Spleen (tissue), 11 donors: ENCODE measurements around the gene CENPB. TPM values are rescaled to one million over a fixed set of nuclear protein-coding genes. Genes with fewer than 3 reads are reported as not detected.

Experiments used
- DNase-seq: peaks from one replicate; pipeline ENCODE4 v3.0.0-alpha.2; 2020
- H3K27ac ChIP-seq, 8 donors: fragments of 200-600 bp; sonication (generic) in 7 of 8; 1 replicate in 4 of 8; 2 replicates in 4 of 8; pipeline versions ENCODE4 v1.5.0 to v1.8.0; 2016 to 2021; ENCODE audit warnings: inconsistent platforms in 4 of 8, mild to moderate bottlenecking in 4 of 8, moderate library complexity in 1 of 8
- H3K27me3 ChIP-seq, 7 donors: fragments of 200-600 bp; sonication (generic) in 6 of 7; replicated peaks in 1 of 7; 1 replicate in 4 of 7; 2 replicates in 3 of 7; pipeline versions ENCODE4 v1.5.0 to v1.8.0; 2016 to 2021; ENCODE audit warnings: inconsistent platforms in 3 of 7, mild to moderate bottlenecking in 1 of 7
- H3K36me3 ChIP-seq, 6 donors: fragments of 200-600 bp; sonication (generic) in 5 of 6; 1 replicate in 4 of 6; 2 replicates in 2 of 6; pipeline versions ENCODE4 v1.5.0 to v1.8.0; 2016 to 2021; ENCODE audit warnings: inconsistent platforms in 2 of 6
- H3K4me1 ChIP-seq, 6 donors: fragments of 200-600 bp; sonication (generic) in 5 of 6; 1 replicate in 3 of 6; 2 replicates in 3 of 6; pipeline versions ENCODE4 v1.5.0 to v1.8.0; 2016 to 2021; ENCODE audit warnings: inconsistent platforms in 3 of 6
- H3K4me3 ChIP-seq, 8 donors: fragments of 200-600 bp; sonication (generic) in 7 of 8; 1 replicate in 4 of 8; 2 replicates in 4 of 8; pipeline versions ENCODE4 v1.5.0 to v1.8.0; 2016 to 2021; ENCODE audit warnings: inconsistent platforms in 4 of 8, mild to moderate bottlenecking in 4 of 8, moderate library complexity in 2 of 8
- H3K9me3 ChIP-seq, 8 donors: fragments of 200-600 bp; sonication (generic) in 7 of 8; 1 replicate in 4 of 8; 2 replicates in 4 of 8; pipeline versions ENCODE4 v1.5.0 to v1.8.0; 2016 to 2021; ENCODE audit warnings: inconsistent platforms in 4 of 8
- CTCF ChIP-seq, 11 experiments: fragments of 200-600 bp in 7 of 11; fragments of 450-650 bp in 4 of 11; sonication (generic) in 4 of 11; IDR thresholded peaks in 8 of 11; conservative IDR thresholded peaks in 3 of 11; 1 replicate in 7 of 11; 2 replicates in 4 of 11; pipeline versions ENCODE4 v1.4.0 to v1.8.0; 2016 to 2021; ENCODE audit warnings: antibody characterized with exemption in 11 of 11, inconsistent platforms in 4 of 11, mild to moderate bottlenecking in 1 of 11
- POLR2A ChIP-seq, 3 donors: fragments of 450-650 bp; IDR thresholded peaks; one replicate each; pipeline ENCODE4 v1.5.1; 2017; ENCODE audit warnings: antibody characterized with exemption in 3 of 3, mild to moderate bottlenecking in 1 of 3
- POLR2AphosphoS5 ChIP-seq, 3 donors: sonication (generic); formaldehyde crosslinking; IDR thresholded peaks; one replicate each; pipeline ENCODE4 v1.5.1; 2017; ENCODE audit warnings: antibody characterized with exemption in 3 of 3
- WGBS, 5 donors: extraction: QIAGEN DNeasy Blood & Tissue Kit in 3 of 5; methylation state at CpG; one replicate each; pipeline versions ENCODE4 v1.1.5 to v1.1.7; 2013 to 2018; 5-methylcytosine and 5-hydroxymethylcytosine counted together
- intact Hi-C: fragments of 100-400 bp; cut with DNase I; formaldehyde crosslinking; loops from one replicate; pipeline ENCODE4 v1.15.0; 2023; ENCODE audit warnings: low total_unique reads
- polyA plus RNA-seq, 3 donors: library from polyadenylated mRNA; stranded (reverse); fragments of 200-250 nt; gene quantifications; one replicate each; pipeline ENCODE4 v1.2.1, GENCODE V29; 2013
- total RNA-seq, 7 donors: library from RNA; depleted of rRNA in 3 of 7; stranded (reverse); fragments of >200 nt in 3 of 7; fragmentation: NEBNext Ultra II Directional in 4 of 7; extraction: Animal tissue kit (Norgen Biotek cat#: 25700) in 4 of 7; gene quantifications; one replicate each; pipeline versions ENCODE4 v1.1.0 to v1.2.1, GENCODE V29; 2016 to 2021
- donor health status: healthy with polysubstance abuse.
- donor health status: DM: no; HTN: no; CAD: no; lungs with moderate emphysema.
- donor health status: DM: no; HTN: no; CAD: no.
- donor health status: Bipolar disorder and iron deficiency.
- donor health status: healthy.
- donor health status: DM: no; HTN: no; CAD: no.
- donor health status: DM: yes; HTN: yes; CAD: no.

CENPB gene
- total and polyA plus RNA-seq, 10 donors, result 24.8 to 84.7 (median 55.6) TPM

- H3K4me1 ChIP-seq, result peaks cover 30 to 81% (median 61%) of the 10 kb centered on the region in 6 donors
- H3K36me3 ChIP-seq, result peaks cover 0 to 24% (median 0%) of the 10 kb centered on the region in 6 donors
- no peaks in the 10 kb centered on the region for H3K9me3 ChIP-seq
- 40 to 56% (median 51%) methylated on average over 49 to 79 of the region's 79 CpGs for WGBS, 5 donors
- no peaks in the 10 kb centered on the region for H3K27me3 ChIP-seq
- H3K27ac ChIP-seq, result peak overlapping the region; percentile 69 to 89 (median 84)
- TF ChIP-seq POLR2AphosphoS5 (IDR thresholded peaks at IDR 0.05) (peak in 2 of 3 donors; percentile 49 to 66), CTCF (IDR thresholded peaks at IDR 0.05 in 8 of 11, conservative IDR thresholded peaks at IDR 0.05 in 3 of 11) (no peak), POLR2A (IDR thresholded peaks at IDR 0.05) (no peak)
- intact Hi-C loops, result loop anchor here (2.0 kb wide), 1 partner anchor 33 kb away; no protein-coding TSS in a partner anchor
- peak overlapping the region; percentile 41 to 83 (median 50) for H3K4me3 ChIP-seq
- DNase-seq, result peak; percentile 89
Observed at GRCh38 chr20:3785240-3786125, 1.1 kb downstream of the CENPB start.

DNA sequence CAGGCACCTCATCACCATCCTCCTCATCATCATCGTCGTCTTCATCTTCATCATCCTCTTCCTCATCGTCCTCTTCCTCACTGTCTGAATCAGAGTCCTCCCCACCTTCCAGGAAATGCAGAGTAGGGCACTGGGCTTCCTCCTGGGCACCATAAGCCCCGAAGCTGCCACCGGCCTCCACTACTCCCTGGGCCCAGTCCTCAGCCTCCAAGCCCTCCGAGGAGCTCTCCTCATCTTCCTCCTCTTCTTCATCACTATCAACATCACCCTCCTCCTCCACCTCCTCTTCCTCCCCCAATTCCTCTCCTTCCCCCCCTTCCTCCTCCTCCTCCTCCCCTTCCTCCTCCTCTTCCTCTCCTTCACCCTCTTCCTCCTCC is 1.7 kb downstream of the CENPB start:
- Histone ChIP-seq H3K27me3 (no peaks in the 10 kb centered on the region), H3K27ac (peak overlapping the region in 5 of 8 donors; percentile 84 to 89 (median 86)), H3K36me3 (peaks cover 0 to 24% (median 0%) of the 10 kb centered on the region in 6 donors), H3K9me3 (no peaks in the 10 kb centered on the region), H3K4me3 (peak overlapping the region in 5 of 8 donors; percentile 45 to 83 (median 50)), H3K4me1 (peaks cover 30 to 83% (median 61%) of the 10 kb centered on the region in 6 donors)
- DNase-seq, result peak; percentile 70
- WGBS, 5 donors, result 59 to 84% (median 69%) methylated on average over 6 of the region's 6 CpGs
- TF ChIP-seq CTCF (IDR thresholded peaks at IDR 0.05 in 8 of 11, conservative IDR thresholded peaks at IDR 0.05 in 3 of 11) (no peak), POLR2A (IDR thresholded peaks at IDR 0.05) (no peak), POLR2AphosphoS5 (IDR thresholded peaks at IDR 0.05) (no peak)
- intact Hi-C loops, result no loop called here

DNA sequence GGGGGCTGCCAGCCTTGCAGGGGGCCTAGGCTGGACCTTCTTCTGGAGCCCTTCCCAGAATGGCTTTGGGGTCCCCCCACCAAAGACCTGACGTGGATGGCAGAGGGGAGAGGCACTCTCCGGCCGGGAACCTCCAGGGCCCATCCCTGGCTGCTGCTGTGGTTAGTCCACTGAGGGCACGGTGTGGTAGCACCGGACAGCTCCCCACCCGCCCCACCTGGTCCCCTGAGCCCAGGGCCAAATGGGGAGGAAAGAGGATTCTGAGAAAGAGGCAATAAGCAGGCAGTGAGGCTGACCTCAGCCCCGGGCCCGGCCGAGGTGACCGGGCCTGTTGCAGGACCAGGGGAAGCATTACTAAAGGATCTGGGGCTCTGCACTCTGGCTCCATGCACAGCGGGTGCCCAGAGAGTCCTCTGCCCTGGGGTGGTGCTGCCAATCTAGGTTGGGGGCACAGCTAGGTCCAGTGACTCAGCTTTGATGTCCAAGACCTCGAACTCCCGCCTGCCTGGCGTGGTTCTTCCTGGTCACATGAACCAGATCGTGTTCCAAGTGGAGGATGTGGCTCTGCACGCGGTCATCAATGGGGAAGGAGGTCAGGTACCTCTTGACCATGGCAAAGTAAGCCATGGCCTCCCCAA is 2.2 kb downstream of the CENPB start:
- peaks cover 30 to 83% (median 61%) of the 10 kb centered on the region in 6 donors for H3K4me1 ChIP-seq
- intact Hi-C loops, result no loop called here
- WGBS, 5 donors, result 47 to 87% (median 73%) methylated on average over 9 to 17 of the region's 17 CpGs
- peak overlapping the region in 3 of 8 donors; percentile 50 to 83 (median 66) for H3K4me3 ChIP-seq
- H3K27ac ChIP-seq, result peak overlapping the region in 5 of 8 donors; percentile 19 to 89 (median 85)
- TF ChIP-seq POLR2AphosphoS5 (IDR thresholded peaks at IDR 0.05), result peak in 2 of 3 donors; percentile 12 to 33
- no peak for TF ChIP-seq POLR2A (IDR thresholded peaks at IDR 0.05)
- peak; percentile 79 for DNase-seq
- H3K27me3 ChIP-seq, result no peaks in the 10 kb centered on the region
- no peaks in the 10 kb centered on the region for H3K9me3 ChIP-seq
- peaks cover 0 to 24% (median 0%) of the 10 kb centered on the region in 6 donors for H3K36me3 ChIP-seq

GRCh38 chr20:3783511-3784195 is 2.9 kb downstream of the CENPB start:
- peaks cover 0 to 24% (median 0%) of the 10 kb centered on the region in 6 donors for H3K36me3 ChIP-seq
- H3K27ac ChIP-seq, result peak overlapping the region in 5 of 8 donors; percentile 6 to 89 (median 84)
- peaks cover 30 to 83% (median 62%) of the 10 kb centered on the region in 6 donors for H3K4me1 ChIP-seq
- H3K9me3 ChIP-seq, result no peaks in the 10 kb centered on the region
- no peak for TF ChIP-seq POLR2A (IDR thresholded peaks at IDR 0.05)
- TF ChIP-seq POLR2AphosphoS5 (IDR thresholded peaks at IDR 0.05), result no peak
- TF ChIP-seq CTCF (IDR thresholded peaks at IDR 0.05 in 8 of 11, conservative IDR thresholded peaks at IDR 0.05 in 3 of 11), result no peak
- peaks cover 0 to 7% (median 0%) of the 10 kb centered on the region in 7 donors for H3K27me3 ChIP-seq
- intact Hi-C loops, result no loop called here
- H3K4me3 ChIP-seq, result peak overlapping the region in 1 of 8 donors; percentile 83
- DNase-seq, result peak; percentile 73
- 72 to 86% (median 76%) methylated on average over 9 to 10 of the region's 10 CpGs for WGBS, 5 donors
